Measurements from ENCODE around the gene LIN7A.

LIN7A gene

DNA sequence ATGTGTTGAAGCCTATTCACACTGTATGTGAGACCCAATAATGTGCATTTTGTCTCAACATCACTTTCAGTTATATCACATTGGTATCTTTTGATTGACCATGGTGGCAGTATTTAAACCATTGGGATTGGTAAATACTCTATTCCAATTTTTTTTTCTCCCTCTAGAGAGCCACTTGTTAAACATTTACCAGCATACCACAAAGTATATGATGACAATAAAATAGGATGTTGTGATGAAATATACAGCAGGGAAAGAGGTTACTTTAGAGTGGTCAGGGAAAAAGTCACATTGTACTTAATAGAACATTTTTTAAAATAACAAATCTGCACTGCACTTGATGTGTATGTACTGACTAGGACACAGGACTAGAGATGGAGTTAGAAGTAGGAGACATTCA is 5.6 kb upstream of the LIN7A start:
- Histone ChIP-seq H3K4me3 (ENCODE audit: low read depth, low read length) (no peak overlapping the region), H3K9me3 (ENCODE audit: control insufficient read depth, insufficient read depth, low read length) (no peaks in the 10 kb centered on the region), H3K4me1 (ENCODE audit: control insufficient read depth, insufficient read depth, low read length) (no peaks in the 10 kb centered on the region), H3K9ac (ENCODE audit: low read depth, low read length) (no peak overlapping the region), H3K27me3 (ENCODE audit: control insufficient read depth, insufficient read depth, low read length) (peaks cover 8% of the 10 kb centered on the region), H3K36me3 (ENCODE audit: control insufficient read depth, insufficient read depth, low read length) (no peaks in the 10 kb centered on the region)

DNA sequence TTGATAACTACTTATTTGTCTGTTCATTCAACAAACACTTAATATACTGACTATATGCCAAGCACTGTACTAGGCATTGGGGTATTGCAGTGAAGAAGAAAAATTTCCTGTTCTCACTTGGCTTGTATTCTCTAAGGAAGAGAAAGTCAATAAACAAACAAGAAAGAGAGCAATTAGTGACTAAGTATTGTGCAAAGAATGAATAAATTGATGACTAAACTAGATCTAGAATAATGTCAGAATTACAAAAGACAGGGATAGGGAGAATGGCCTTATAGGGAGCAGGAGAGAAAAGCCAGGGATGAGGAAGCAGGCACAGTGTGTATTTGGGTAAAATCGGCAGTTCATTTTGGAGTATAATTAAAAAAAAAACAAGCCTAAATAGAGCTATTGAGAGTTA is 4.2 kb upstream of the LIN7A start:
- Histone ChIP-seq H3K4me1 (ENCODE audit: control insufficient read depth, insufficient read depth, low read length) (no peaks in the 10 kb centered on the region), H3K9ac (ENCODE audit: low read depth, low read length) (no peak overlapping the region), H3K36me3 (ENCODE audit: control insufficient read depth, insufficient read depth, low read length) (no peaks in the 10 kb centered on the region), H3K27me3 (ENCODE audit: control insufficient read depth, insufficient read depth, low read length) (peaks cover 14% of the 10 kb centered on the region), H3K9me3 (ENCODE audit: control insufficient read depth, insufficient read depth, low read length) (no peaks in the 10 kb centered on the region), H3K4me3 (ENCODE audit: low read depth, low read length) (no peak overlapping the region)

DNA sequence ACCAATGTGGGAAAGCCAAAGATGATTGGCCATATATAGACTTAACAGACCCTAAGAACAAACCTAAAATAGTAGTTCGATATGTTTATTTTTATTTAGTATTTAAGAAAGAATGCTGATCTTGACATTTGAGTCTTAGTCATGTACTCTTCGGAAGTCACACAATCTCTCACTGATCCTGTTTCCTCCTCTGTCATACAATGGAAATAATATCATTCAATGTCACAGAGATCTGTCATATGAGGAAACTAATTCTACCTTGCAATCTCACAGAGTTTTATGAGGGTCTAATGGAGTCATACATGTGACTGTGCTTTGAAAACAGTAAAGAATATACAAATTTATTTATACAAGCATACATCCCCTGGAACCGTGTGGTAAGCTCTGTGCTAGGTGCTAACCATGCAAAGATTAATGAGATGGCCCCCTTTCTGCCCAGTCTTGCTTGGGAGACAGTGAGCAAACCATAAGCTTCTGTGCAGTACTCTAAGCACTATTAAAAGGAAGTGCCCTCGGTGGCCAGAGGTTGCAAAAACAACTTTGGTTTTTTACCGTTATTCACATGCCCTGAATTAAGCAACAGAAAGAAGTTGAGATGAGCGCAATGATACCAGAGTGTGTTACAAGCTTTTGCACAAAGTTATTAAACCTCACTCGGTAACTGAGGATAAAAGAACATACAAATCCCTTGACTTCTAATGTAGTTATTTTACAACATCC is 1.7 kb upstream of the LIN7A start:
- Histone ChIP-seq H3K4me3 (ENCODE audit: low read depth, low read length) (no peak overlapping the region), H3K36me3 (ENCODE audit: control insufficient read depth, insufficient read depth, low read length) (no peaks in the 10 kb centered on the region), H3K27me3 (ENCODE audit: control insufficient read depth, insufficient read depth, low read length) (peaks cover 20% of the 10 kb centered on the region), H3K9me3 (ENCODE audit: control insufficient read depth, insufficient read depth, low read length) (no peaks in the 10 kb centered on the region), H3K4me1 (ENCODE audit: control insufficient read depth, insufficient read depth, low read length) (peaks cover 3% of the 10 kb centered on the region), H3K9ac (ENCODE audit: low read depth, low read length) (no peak overlapping the region)

DNA sequence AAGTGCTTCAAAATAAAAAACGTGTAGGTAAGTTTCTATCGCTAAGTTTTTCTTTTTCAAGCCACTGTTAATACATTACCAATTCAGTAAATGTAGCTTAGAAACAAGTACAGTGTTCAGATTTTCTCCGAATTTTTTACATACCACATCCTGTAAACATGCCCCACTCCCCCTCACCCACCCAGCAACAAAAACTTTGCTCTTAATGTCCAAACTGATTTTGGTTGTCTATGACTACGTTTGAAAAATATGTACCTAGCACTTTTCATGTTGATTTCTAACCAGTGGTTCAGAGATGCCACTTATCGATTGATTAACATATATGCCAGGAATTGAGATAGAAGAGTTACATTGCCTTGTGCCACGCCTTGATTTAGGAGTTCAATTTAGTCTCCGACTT is 663 bp upstream of the LIN7A start:
- H3K36me3 ChIP-seq (ENCODE audit: control insufficient read depth, insufficient read depth, low read length), result no peaks in the 10 kb centered on the region
- H3K27me3 ChIP-seq (ENCODE audit: control insufficient read depth, insufficient read depth, low read length), result peaks cover 22% of the 10 kb centered on the region
- H3K4me3 ChIP-seq (ENCODE audit: low read depth, low read length), result peak overlapping the region; percentile 96
- H3K9me3 ChIP-seq (ENCODE audit: control insufficient read depth, insufficient read depth, low read length), result no peaks in the 10 kb centered on the region
- peaks cover 8% of the 10 kb centered on the region for H3K4me1 ChIP-seq (ENCODE audit: control insufficient read depth, insufficient read depth, low read length)
- H3K9ac ChIP-seq (ENCODE audit: low read depth, low read length), result no peak overlapping the region

DNA sequence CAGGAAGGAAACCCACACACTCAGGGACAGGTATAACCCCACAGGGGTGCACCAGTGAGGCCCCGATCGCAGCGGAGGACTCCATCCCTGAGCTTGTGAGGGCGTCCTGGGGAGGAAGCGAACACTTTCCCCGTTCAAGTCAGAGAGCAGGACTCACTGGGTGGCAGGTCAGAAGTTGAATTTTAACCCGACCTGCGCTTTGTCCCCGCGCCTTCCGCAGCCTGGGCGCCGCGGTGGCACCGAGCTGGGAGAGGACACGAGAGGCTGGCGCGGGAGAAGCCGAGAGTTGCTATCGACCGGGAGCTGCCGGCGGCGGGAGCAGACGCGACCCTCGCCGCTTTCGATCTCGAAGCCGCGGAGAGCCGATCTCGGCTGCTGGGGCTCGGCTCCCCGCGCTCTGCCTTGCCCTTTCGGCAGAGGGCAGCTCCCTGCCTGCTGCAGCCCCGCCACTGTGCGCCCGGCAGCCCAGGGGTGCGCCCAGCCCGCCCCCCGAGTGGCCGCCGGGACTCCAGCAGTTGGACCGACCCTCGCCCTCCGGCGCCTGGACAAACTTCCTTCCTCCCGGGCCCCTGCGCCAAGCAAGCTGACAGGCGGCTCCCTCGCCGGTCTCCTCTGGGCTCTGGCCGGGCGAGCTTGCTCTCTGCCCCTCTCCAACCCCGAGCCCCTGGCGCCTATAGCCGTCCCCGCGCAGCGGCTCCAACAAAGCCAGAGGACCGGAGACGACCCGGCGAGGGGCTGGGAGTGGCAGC is 918 bp downstream of the LIN7A start:
- Histone ChIP-seq H3K9ac (ENCODE audit: low read depth, low read length) (peak overlapping the region; percentile 76), H3K36me3 (ENCODE audit: control insufficient read depth, insufficient read depth, low read length) (no peaks in the 10 kb centered on the region), H3K4me1 (ENCODE audit: control insufficient read depth, insufficient read depth, low read length) (peaks cover 9% of the 10 kb centered on the region), H3K9me3 (ENCODE audit: control insufficient read depth, insufficient read depth, low read length) (no peaks in the 10 kb centered on the region), H3K4me3 (ENCODE audit: low read depth, low read length) (peak overlapping the region; percentile 96), H3K27me3 (ENCODE audit: control insufficient read depth, insufficient read depth, low read length) (peaks cover 22% of the 10 kb centered on the region)

DNA sequence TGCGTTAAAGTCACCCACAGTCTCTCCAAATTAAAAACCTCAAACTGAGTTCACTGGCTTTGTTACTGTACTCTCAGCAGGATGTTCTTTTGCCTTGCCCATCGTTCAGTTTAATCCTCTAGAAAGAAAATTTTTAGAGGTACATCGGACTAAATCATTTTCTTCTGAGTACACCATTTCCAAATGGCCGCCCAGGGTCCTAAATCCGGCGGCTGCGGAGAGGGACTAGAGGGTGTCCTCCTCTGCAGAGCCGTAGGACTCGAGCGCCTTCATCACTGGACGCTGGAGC is 1.4 kb downstream of the LIN7A start:
- Histone ChIP-seq H3K27me3 (ENCODE audit: control insufficient read depth, insufficient read depth, low read length) (peaks cover 22% of the 10 kb centered on the region), H3K4me3 (ENCODE audit: low read depth, low read length) (peak overlapping the region; percentile 96), H3K4me1 (ENCODE audit: control insufficient read depth, insufficient read depth, low read length) (peaks cover 9% of the 10 kb centered on the region), H3K9me3 (ENCODE audit: control insufficient read depth, insufficient read depth, low read length) (no peaks in the 10 kb centered on the region), H3K36me3 (ENCODE audit: control insufficient read depth, insufficient read depth, low read length) (no peaks in the 10 kb centered on the region), H3K9ac (ENCODE audit: low read depth, low read length) (peak overlapping the region; percentile 76)

DNA sequence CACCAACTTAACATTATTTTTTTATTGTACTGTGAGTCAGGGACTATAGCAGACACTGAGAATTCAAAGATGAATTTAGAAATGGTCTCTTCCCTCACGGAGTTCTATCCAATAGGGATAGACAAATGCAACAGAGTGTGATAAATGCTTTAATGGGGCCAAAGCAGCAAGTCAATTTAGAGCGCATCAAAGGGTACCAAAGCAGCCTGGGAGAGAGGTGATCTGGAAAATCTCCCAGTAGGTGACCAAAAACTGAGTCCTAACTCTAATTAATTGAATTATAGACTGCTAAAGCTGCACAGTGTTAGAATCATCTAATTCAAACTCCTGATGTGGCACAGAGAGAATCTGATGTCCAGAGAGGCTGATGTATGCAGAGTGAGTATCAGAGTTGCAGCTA is 2.6 kb downstream of the LIN7A start:
- Histone ChIP-seq H3K9ac (ENCODE audit: low read depth, low read length) (no peak overlapping the region), H3K27me3 (ENCODE audit: control insufficient read depth, insufficient read depth, low read length) (peaks cover 22% of the 10 kb centered on the region), H3K4me1 (ENCODE audit: control insufficient read depth, insufficient read depth, low read length) (peaks cover 9% of the 10 kb centered on the region), H3K9me3 (ENCODE audit: control insufficient read depth, insufficient read depth, low read length) (no peaks in the 10 kb centered on the region), H3K4me3 (ENCODE audit: low read depth, low read length) (no peak overlapping the region), H3K36me3 (ENCODE audit: control insufficient read depth, insufficient read depth, low read length) (no peaks in the 10 kb centered on the region)

DNA sequence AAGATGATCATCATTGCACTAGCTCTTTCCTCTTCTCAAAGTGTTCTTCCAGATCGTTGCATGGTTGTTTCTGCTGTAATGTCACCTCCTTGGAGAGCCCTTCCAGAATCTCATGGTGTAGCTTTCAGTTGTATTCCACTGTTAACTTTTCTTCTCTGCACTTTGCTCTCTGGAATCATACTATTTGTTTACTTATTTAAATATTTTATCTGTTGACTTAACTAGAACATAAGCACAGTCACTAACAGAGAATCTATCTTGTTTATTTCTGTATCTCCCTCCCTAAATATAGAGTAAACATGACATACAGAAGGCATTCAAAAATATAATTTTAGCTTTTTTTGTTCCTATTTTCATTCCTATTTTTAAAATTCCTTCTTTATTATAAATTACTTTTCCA is 11.8 kb downstream of the LIN7A start:
- Histone ChIP-seq H3K36me3 (ENCODE audit: control insufficient read depth, insufficient read depth, low read length) (no peaks in the 10 kb centered on the region), H3K4me1 (ENCODE audit: control insufficient read depth, insufficient read depth, low read length) (no peaks in the 10 kb centered on the region), H3K9ac (ENCODE audit: low read depth, low read length) (no peak overlapping the region), H3K27me3 (ENCODE audit: control insufficient read depth, insufficient read depth, low read length) (no peaks in the 10 kb centered on the region), H3K4me3 (ENCODE audit: low read depth, low read length) (no peak overlapping the region), H3K9me3 (ENCODE audit: control insufficient read depth, insufficient read depth, low read length) (no peaks in the 10 kb centered on the region)

DNA sequence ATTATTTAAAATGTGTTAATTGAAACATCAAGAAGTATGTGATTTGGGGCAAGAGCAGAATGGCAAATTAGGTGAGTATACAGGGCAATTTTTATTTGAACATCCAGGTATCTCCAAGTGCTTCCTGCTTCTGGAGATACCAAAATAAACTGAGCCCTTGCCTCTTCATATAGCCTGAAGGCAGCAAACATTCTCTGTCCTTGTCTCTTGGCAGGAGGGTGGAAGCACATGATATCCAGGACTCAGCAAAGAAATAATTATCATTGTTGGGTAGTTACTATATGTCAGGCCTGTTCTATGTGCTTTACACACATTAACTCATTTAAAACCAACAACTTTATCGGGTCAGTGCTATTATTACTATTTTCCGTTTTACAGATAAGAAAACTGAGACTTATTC is 12.5 kb downstream of the LIN7A start:
- Histone ChIP-seq H3K4me1 (ENCODE audit: control insufficient read depth, insufficient read depth, low read length) (no peaks in the 10 kb centered on the region), H3K9ac (ENCODE audit: low read depth, low read length) (no peak overlapping the region), H3K9me3 (ENCODE audit: control insufficient read depth, insufficient read depth, low read length) (no peaks in the 10 kb centered on the region), H3K27me3 (ENCODE audit: control insufficient read depth, insufficient read depth, low read length) (no peaks in the 10 kb centered on the region), H3K4me3 (ENCODE audit: low read depth, low read length) (no peak overlapping the region), H3K36me3 (ENCODE audit: control insufficient read depth, insufficient read depth, low read length) (no peaks in the 10 kb centered on the region)

DNA sequence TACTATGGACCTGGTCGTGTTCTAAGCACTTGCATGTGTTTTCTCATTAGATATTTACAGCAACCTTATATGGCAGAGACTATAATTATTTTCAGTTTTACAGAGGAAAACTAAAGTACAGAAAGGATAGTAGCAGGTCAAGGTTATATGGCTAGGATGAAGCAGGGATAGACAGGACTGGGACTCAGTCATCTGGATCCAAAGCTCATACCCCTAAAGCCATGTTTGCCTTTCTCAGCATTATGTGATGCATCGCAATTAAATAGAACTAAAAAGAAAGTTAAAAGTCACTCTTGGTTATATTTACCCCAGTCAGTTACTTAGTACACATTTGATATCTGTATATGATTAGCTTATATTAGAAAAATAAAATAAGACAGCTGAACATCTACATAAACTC is 13.3 kb downstream of the LIN7A start:
- no peaks in the 10 kb centered on the region for H3K4me1 ChIP-seq (ENCODE audit: control insufficient read depth, insufficient read depth, low read length)
- no peaks in the 10 kb centered on the region for H3K36me3 ChIP-seq (ENCODE audit: control insufficient read depth, insufficient read depth, low read length)
- H3K27me3 ChIP-seq (ENCODE audit: control insufficient read depth, insufficient read depth, low read length), result no peaks in the 10 kb centered on the region
- H3K4me3 ChIP-seq (ENCODE audit: low read depth, low read length), result no peak overlapping the region
- no peak overlapping the region for H3K9ac ChIP-seq (ENCODE audit: low read depth, low read length)
- H3K9me3 ChIP-seq (ENCODE audit: control insufficient read depth, insufficient read depth, low read length), result no peaks in the 10 kb centered on the region

DNA sequence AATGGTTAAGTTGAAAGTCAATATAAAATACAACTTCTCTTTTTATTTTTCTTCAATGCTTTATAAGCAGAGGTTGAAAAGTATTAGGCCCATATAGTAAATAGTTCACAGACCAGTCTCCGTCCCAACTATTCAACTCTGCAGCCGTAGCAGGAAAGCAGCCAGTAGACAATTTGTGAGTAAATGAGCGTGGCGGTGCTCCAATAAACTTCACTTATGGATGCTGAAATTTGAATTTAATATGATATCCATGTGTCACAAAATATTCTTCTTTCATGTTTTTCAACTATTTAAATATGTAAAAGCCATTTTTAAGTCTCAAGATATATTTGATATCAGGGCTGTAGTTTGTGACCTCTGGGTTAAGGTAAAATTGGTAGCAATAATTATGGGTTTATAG is 17.7 kb downstream of the LIN7A start:
- H3K9ac ChIP-seq (ENCODE audit: low read depth, low read length), result no peak overlapping the region
- H3K36me3 ChIP-seq (ENCODE audit: control insufficient read depth, insufficient read depth, low read length), result no peaks in the 10 kb centered on the region
- no peaks in the 10 kb centered on the region for H3K4me1 ChIP-seq (ENCODE audit: control insufficient read depth, insufficient read depth, low read length)
- no peaks in the 10 kb centered on the region for H3K27me3 ChIP-seq (ENCODE audit: control insufficient read depth, insufficient read depth, low read length)
- H3K4me3 ChIP-seq (ENCODE audit: low read depth, low read length), result no peak overlapping the region
- H3K9me3 ChIP-seq (ENCODE audit: control insufficient read depth, insufficient read depth, low read length), result no peaks in the 10 kb centered on the region

DNA sequence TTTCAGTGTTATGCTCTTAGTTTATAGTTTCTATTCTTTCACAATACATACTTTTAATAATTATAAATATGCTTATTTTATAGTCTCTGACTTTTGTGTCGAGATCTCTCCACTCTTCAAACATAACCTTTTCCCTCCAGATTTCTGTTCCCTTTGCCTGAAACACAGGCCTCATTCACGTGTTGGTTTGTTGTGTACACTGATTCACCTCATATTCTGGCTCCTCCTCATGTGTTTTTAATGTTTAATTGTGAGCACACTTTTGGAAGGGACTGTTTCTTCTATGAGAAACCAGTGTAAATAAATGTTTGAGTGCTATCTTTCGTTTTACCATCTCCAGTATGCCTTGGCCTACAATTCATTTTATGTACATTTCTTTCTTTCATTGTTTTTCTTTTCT is 20.1 kb downstream of the LIN7A start:
- Histone ChIP-seq H3K4me3 (ENCODE audit: low read depth, low read length) (no peak overlapping the region), H3K9me3 (ENCODE audit: control insufficient read depth, insufficient read depth, low read length) (no peaks in the 10 kb centered on the region), H3K4me1 (ENCODE audit: control insufficient read depth, insufficient read depth, low read length) (no peaks in the 10 kb centered on the region), H3K27me3 (ENCODE audit: control insufficient read depth, insufficient read depth, low read length) (no peaks in the 10 kb centered on the region), H3K9ac (ENCODE audit: low read depth, low read length) (no peak overlapping the region), H3K36me3 (ENCODE audit: control insufficient read depth, insufficient read depth, low read length) (no peaks in the 10 kb centered on the region)
